Esophagus mucosa (tissue), 1 donor: ENCODE results near the gene GADD45GIP1. TPM values are rescaled to one million over a fixed set of nuclear protein-coding genes. Genes with fewer than 3 reads are reported as not detected.
"Not testable (repeated sequence)": the region's sequence is repeated elsewhere in the genome, so short reads cannot be mapped to it uniquely, and the experiment has no call there.

Experiments used
- ATAC-seq: fragments of 200-7000 bp; cut with Tn5 transposase; one replicate; pipeline ENCODE4 v1.9.1; 2020
- total RNA-seq: library from RNA; stranded (reverse); gene quantifications from one replicate; pipeline ENCODE4 v1.2.4, GENCODE V29; 2023
- donor health status: DM: yes; HTN: yes; CAD: no.

GADD45GIP1 gene
- total RNA-seq, 1 donor from 2014 or later = 20.7 TPM

GRCh38 chr19:12939975-12940423 lies 17.0 kb downstream of the GADD45GIP1 start:
- ATAC-seq = no peak

GRCh38 chr19:12938779-12939601 lies 18.0 kb downstream of the GADD45GIP1 start:
- peak; percentile 51 for ATAC-seq

- peak; percentile 93 for ATAC-seq
Observed at GRCh38 chr19:12937927-12938778, 18.9 kb downstream of the GADD45GIP1 start, which contains the start of gene CALR. CALR (plus strand) TSS chr19:12938609; CDS start chr19:12938680, 71 bp downstream.

- ATAC-seq = no peak
Observed at GRCh38 chr19:12937093-12937926, 19.7 kb downstream of the GADD45GIP1 start.

- ATAC-seq = no peak
Observed at GRCh38 chr19:12936582-12936981, 20.4 kb downstream of the GADD45GIP1 start.

- ATAC-seq = no peak
Observed at GRCh38 chr19:12935071-12935470, 22.0 kb downstream of the GADD45GIP1 start.

- ATAC-seq = peak; percentile 80
Observed at GRCh38 chr19:12933287-12934072, 23.5 kb downstream of the GADD45GIP1 start, which contains the start of gene FARSA. FARSA (minus strand) TSS chr19:12933711; CDS start chr19:12933696, 15 bp downstream.

- ATAC-seq = no peak
Observed at GRCh38 chr19:12932392-12933286, 24.4 kb downstream of the GADD45GIP1 start.

- ATAC-seq = no peak
Observed at GRCh38 chr19:12930002-12930645, 26.9 kb downstream of the GADD45GIP1 start.

GRCh38 chr19:12924621-12925310 lies 32.3 kb downstream of the GADD45GIP1 start:
- ATAC-seq = no peak

- ATAC-seq = no peak
Observed at GRCh38 chr19:12922959-12923358, 34.1 kb downstream of the GADD45GIP1 start.

- no peak for ATAC-seq
Observed at GRCh38 chr19:12921047-12921446, 36.0 kb downstream of the GADD45GIP1 start.

- ATAC-seq = no peak
Observed at GRCh38 chr19:12918253-12918652, 38.8 kb downstream of the GADD45GIP1 start.

GRCh38 chr19:12915860-12916259 lies 41.2 kb downstream of the GADD45GIP1 start:
- not testable (repeated sequence) for ATAC-seq

GRCh38 chr19:12913851-12914690 lies 43.0 kb downstream of the GADD45GIP1 start:
- peak; percentile 6 for ATAC-seq

GRCh38 chr19:12913011-12913561 lies 43.9 kb downstream of the GADD45GIP1 start:
- peak; percentile 76 for ATAC-seq

- peak; percentile 12 for ATAC-seq
Observed at GRCh38 chr19:12912571-12912970, 44.5 kb downstream of the GADD45GIP1 start.

- no peak for ATAC-seq
Observed at GRCh38 chr19:12907166-12907565, 49.9 kb downstream of the GADD45GIP1 start.
